ENCODE data around the gene APEX1. TPM values are rescaled to one million over a fixed set of nuclear protein-coding genes. Genes with fewer than 3 reads are reported as not detected.

Gene APEX1
- total and polyA plus RNA-seq, 2 of the 8 experiments (the other 6 are each of a cell fraction or from before 2014, with no cell fraction given): 384 to 700 TPM

DNA sequence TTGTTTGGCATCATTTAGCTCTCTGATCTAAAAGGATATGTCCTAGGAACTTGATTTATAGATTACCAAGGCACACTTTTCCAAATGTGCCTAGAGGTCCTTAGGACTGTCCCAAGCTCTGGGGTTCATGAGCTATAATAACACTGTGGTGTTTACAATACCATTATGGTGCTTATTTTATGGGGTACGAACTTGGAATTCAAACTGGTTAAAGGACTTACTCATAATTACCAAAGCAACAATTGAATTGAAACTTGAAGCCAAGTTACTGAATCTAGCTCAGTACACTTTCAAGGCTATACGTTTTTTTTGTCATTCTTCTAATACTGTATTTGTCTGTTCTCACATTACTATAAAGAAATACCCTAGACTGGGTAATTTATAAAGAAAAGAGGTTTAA lies 32.1 kb upstream of the APEX1 start:
- no peaks in the 10 kb centered on the region for H3K79me1 ChIP-seq (ENCODE audit: low read depth, low read length)
- H3K79me2 ChIP-seq (ENCODE audit: control insufficient read depth in 1 of 2, insufficient read depth in 2 of 2, low read length in 2 of 2): no peaks in the 10 kb centered on the region
- no peak overlapping the region for H4K8ac ChIP-seq (ENCODE audit: extremely low read depth, insufficient read depth, low read length)
- H3K56ac ChIP-seq (replicated peaks; ENCODE audit: insufficient read length, low read depth, low read length): no peak overlapping the region
- WGBS, 2 experiments (ENCODE audit: extremely low coverage in 1 of 2, insufficient coverage in 1 of 2, insufficient read length in 1 of 2, insufficient replicate concordance in 2 of 2, low coverage in 1 of 2, low lambda C conversion rate in 2 of 2, missing lambda C conversion rate in 1 of 2): 78% methylated on average over 2 of the region's 2 CpGs; no CpG with 5 or more reads in 1 of the 2 experiments
- H3K9ac ChIP-seq (replicated peaks in 1 of 4; ENCODE audit: extremely low read depth in 1 of 4, low read depth in 3 of 4, low read length in 3 of 4): no peak overlapping the region
- H3K23me2 ChIP-seq (ENCODE audit: low read depth, low read length): peaks cover 2% of the 10 kb centered on the region; the same call in 1 of the 2 replicates
- no peak overlapping the region for H3K4me3 ChIP-seq (ENCODE audit: extremely low read depth in 1 of 4, insufficient read depth in 2 of 4, low read depth in 3 of 4, low read length in 4 of 4)
- H2AK5ac ChIP-seq (ENCODE audit: low read depth, low read length): no peak overlapping the region
- no peaks in the 10 kb centered on the region for H3K9me3 ChIP-seq (ENCODE audit: insufficient read depth in 2 of 2, low read depth in 1 of 2, low read length in 1 of 2)
- no peak overlapping the region for H4K91ac ChIP-seq (replicated peaks; ENCODE audit: insufficient read length, low read length)
- H3K36me3 ChIP-seq (ENCODE audit: control insufficient read depth in 2 of 4, insufficient read depth in 4 of 4, low read length in 3 of 4): no peaks in the 10 kb centered on the region
- H3K4me2 ChIP-seq (ENCODE audit: insufficient read depth in 1 of 2, low read depth in 2 of 2, low read length in 2 of 2): no peak overlapping the region
- H2AFZ ChIP-seq (ENCODE audit: low read length): no peak overlapping the region
- no peak overlapping the region for H2BK120ac ChIP-seq (replicated peaks; ENCODE audit: low read depth, low read length)
- H3K27ac ChIP-seq (ENCODE audit: low read depth, low read length): no peak overlapping the region
- no peak overlapping the region for H3K4ac ChIP-seq (replicated peaks; ENCODE audit: insufficient read length, low read depth, low read length)
- no peaks in the 10 kb centered on the region for H4K20me1 ChIP-seq (replicated peaks in 1 of 2; ENCODE audit: control insufficient read depth in 1 of 2, insufficient read depth in 2 of 2, low read length in 2 of 2)
- DNase-seq (ENCODE audit: low read depth in 1 of 2, low spot score in 2 of 2) (no peak), FAIRE-seq (no peak)
- peaks cover 0 to 5% (median 2%) of the 10 kb centered on the region in 4 experiments; a peak in 3 of 7 replicates for H3K4me1 ChIP-seq (replicated peaks in 1 of 4; ENCODE audit: control insufficient read depth in 3 of 4, insufficient read depth in 4 of 4, low read length in 3 of 4)
- H2BK5ac ChIP-seq (ENCODE audit: low read depth, low read length): no peak overlapping the region
- H4K5ac ChIP-seq (ENCODE audit: insufficient read length, low read depth, low read length): no peak overlapping the region
- no peak overlapping the region for H3K14ac ChIP-seq (ENCODE audit: insufficient read length)
- no peak overlapping the region for H2BK15ac ChIP-seq (ENCODE audit: low read length)
- H2BK20ac ChIP-seq (ENCODE audit: low read length): no peak overlapping the region
- H3K27me3 ChIP-seq (replicated peaks in 1 of 4; ENCODE audit: control insufficient read depth in 3 of 4, extremely low read depth in 1 of 4, insufficient read depth in 3 of 4, low read length in 3 of 4): no peaks in the 10 kb centered on the region
- POLR2A ChIA-PET (ENCODE audit: partially characterized antibody): interaction anchor here (0.9 to 2.6 kb wide), 6 partner anchors 10 to 80 kb away, joined by 3 to 12 read pairs (median 6); partner anchors contain the start of genes APEX1, KLHL33, OSGEP and PARP2
- CTCF ChIA-PET (ENCODE audit: partially characterized antibody): no interaction called here
- no peak overlapping the region for H3K23ac ChIP-seq (ENCODE audit: insufficient read length)
- H3K18ac ChIP-seq (ENCODE audit: extremely low read depth, low read length): no peak overlapping the region
- H2BK12ac ChIP-seq (ENCODE audit: low read depth, low read length): no peak overlapping the region
- no peak for TF ChIP-seq TAF7 (optimal IDR thresholded peaks at IDR 0.05; ENCODE audit: borderline replicate concordance, low read depth, low read length)
- no peak for TF ChIP-seq CBX5 (IDR thresholded peaks at IDR 0.05; ENCODE audit: low read depth, low read length)
- TF ChIP-seq, protein P1, sequence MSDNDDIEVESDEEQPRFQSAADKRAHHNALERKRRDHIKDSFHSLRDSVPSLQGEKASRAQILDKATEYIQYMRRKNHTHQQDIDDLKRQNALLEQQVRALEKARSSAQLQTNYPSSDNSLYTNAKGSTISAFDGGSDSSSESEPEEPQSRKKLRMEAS (IDR thresholded peaks at IDR 0.05): no peak
- TF ChIP-seq TEAD4 (IDR thresholded peaks at IDR 0.05; ENCODE audit: low read depth, low read length): no peak
- TF ChIP-seq CREB1 (IDR thresholded peaks at IDR 0.05): no peak
- no peak for TF ChIP-seq TBP (IDR thresholded peaks at IDR 0.05; ENCODE audit: low read depth, low read length)
- no peak for TF ChIP-seq JUND (IDR thresholded peaks at IDR 0.05; ENCODE audit: low read length)
- no peak for TF ChIP-seq EP300 (IDR thresholded peaks at IDR 0.05; ENCODE audit: borderline replicate concordance in 1 of 2, low read depth in 2 of 2, low read length in 2 of 2)
- no peak for TF ChIP-seq MAFK (IDR thresholded peaks at IDR 0.05; ENCODE audit: low read depth, low read length)
- no peak for TF ChIP-seq BCL11A (IDR thresholded peaks at IDR 0.05; ENCODE audit: low read depth in 2 of 2, low read length in 2 of 2)
- no peak for TF ChIP-seq SP4 (IDR thresholded peaks at IDR 0.05; ENCODE audit: low read length)
- no peak for TF ChIP-seq RAD21 (IDR thresholded peaks at IDR 0.05 in 1 of 2, conservative IDR thresholded peaks at IDR 0.05 in 1 of 2; ENCODE audit: low read depth in 2 of 2, low read length in 2 of 2)
- no peak for TF ChIP-seq SIX5 (IDR thresholded peaks at IDR 0.05; ENCODE audit: low read depth, low read length)
- no peak for TF ChIP-seq KDM1A (IDR thresholded peaks at IDR 0.05; ENCODE audit: borderline replicate concordance, low read length)
- TF ChIP-seq SAP30 (IDR thresholded peaks at IDR 0.05; ENCODE audit: insufficient read depth, insufficient replicate concordance, low read length): no peak
